Peyer's patch (tissue), 4 donors: Measurements from ENCODE around the gene AGAP3.

Experiments used
- POLR2A ChIP-seq, 2 donors: fragments of 450-650 bp; IDR thresholded peaks; one replicate each; pipeline ENCODE4 v1.5.1; 2017; ENCODE audit warnings: antibody characterized with exemption in 2 of 2, mild to moderate bottlenecking in 2 of 2, moderate library complexity in 2 of 2
- TF ChIP-seq, protein P1 (sequence below), 6 experiments: fragments of 450-650 bp in 4 of 6; fragments of 200-600 bp in 2 of 6; sonication (generic) in 1 of 6; IDR thresholded peaks; one replicate each; pipeline ENCODE4 v1.5.1; 2017 to 2019; ENCODE audit warnings: antibody characterized with exemption in 6 of 6, mild to moderate bottlenecking in 3 of 6, moderate library complexity in 1 of 6

DNA sequence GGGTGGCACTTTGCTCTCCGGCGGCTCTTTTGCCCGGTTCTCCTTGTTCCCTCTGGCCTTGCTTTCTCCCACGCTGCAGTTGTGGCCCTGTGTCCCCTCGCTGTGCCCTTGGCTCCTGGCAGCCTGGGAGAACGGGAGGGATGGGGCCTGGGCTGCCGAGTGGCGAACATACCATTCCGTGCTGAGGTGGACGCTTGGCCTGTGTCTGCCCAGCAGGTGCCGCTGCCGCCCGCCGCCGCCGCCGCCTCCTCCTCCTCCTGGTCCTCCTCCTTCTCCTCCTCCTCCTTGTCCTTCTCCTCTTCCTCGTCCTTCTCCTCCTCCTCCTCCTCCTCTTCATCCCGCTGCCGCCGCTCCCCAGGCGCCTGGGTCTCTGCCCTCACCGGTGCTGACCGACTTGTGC is 36.0 kb downstream of the AGAP3 start:
- no peak for TF ChIP-seq POLR2A (IDR thresholded peaks at IDR 0.05)
- TF ChIP-seq, protein P1, sequence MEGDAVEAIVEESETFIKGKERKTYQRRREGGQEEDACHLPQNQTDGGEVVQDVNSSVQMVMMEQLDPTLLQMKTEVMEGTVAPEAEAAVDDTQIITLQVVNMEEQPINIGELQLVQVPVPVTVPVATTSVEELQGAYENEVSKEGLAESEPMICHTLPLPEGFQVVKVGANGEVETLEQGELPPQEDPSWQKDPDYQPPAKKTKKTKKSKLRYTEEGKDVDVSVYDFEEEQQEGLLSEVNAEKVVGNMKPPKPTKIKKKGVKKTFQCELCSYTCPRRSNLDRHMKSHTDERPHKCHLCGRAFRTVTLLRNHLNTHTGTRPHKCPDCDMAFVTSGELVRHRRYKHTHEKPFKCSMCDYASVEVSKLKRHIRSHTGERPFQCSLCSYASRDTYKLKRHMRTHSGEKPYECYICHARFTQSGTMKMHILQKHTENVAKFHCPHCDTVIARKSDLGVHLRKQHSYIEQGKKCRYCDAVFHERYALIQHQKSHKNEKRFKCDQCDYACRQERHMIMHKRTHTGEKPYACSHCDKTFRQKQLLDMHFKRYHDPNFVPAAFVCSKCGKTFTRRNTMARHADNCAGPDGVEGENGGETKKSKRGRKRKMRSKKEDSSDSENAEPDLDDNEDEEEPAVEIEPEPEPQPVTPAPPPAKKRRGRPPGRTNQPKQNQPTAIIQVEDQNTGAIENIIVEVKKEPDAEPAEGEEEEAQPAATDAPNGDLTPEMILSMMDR (IDR thresholded peaks at IDR 0.05): no peak
